Right atrium auricular region (tissue), 2 donors: ENCODE measurements around the gene SULT1C3. TPM values are rescaled to one million over a fixed set of nuclear protein-coding genes. Genes with fewer than 3 reads are reported as not detected.

Experiments
- DNase-seq: peaks from one replicate; pipeline ENCODE4 v3.0.0-alpha.2; 2019; ENCODE audit warnings: low spot score
- H3K27ac ChIP-seq, 2 donors: fragments of 200-600 bp; sonication (generic); 1 replicate in 1 of 2; 2 replicates in 1 of 2; pipeline ENCODE4 v1.5.1; 2016 to 2019
- H3K27me3 ChIP-seq, 2 donors: fragments of 200-600 bp; sonication (generic); one replicate each; pipeline versions ENCODE4 v1.5.1 to v1.6.0; 2017 to 2019
- H3K36me3 ChIP-seq: fragments of 200-600 bp; sonication (generic); one replicate; pipeline ENCODE4 v1.5.1; 2016
- H3K4me1 ChIP-seq, 2 donors: fragments of 200-600 bp; sonication (generic); one replicate each; pipeline versions ENCODE4 v1.5.1 to v1.6.0; 2017 to 2019
- H3K4me3 ChIP-seq, 2 donors: fragments of 200-600 bp; sonication (generic); 1 replicate in 1 of 2; 2 replicates in 1 of 2; pipeline ENCODE4 v1.5.1; 2017 to 2019; ENCODE audit warnings: mild to moderate bottlenecking in 1 of 2, moderate library complexity in 1 of 2
- H3K9me3 ChIP-seq, 2 donors: fragments of 200-600 bp; sonication (generic); one replicate each; pipeline ENCODE4 v1.5.1; 2019
- CTCF ChIP-seq, 2 donors: fragments of 200-600 bp; sonication (generic); IDR thresholded peaks; one replicate each; pipeline ENCODE4 v1.5.1; 2019; ENCODE audit warnings: antibody characterized with exemption in 2 of 2
- total RNA-seq, 2 donors: library from RNA; depleted of rRNA; stranded (reverse); fragments of >200 nt; gene quantifications; one replicate each; pipeline ENCODE4 v1.1.0, GENCODE V29; 2016

The SULT1C3 gene
- total RNA-seq, 2 donors from 2014 or later: not detected

DNA sequence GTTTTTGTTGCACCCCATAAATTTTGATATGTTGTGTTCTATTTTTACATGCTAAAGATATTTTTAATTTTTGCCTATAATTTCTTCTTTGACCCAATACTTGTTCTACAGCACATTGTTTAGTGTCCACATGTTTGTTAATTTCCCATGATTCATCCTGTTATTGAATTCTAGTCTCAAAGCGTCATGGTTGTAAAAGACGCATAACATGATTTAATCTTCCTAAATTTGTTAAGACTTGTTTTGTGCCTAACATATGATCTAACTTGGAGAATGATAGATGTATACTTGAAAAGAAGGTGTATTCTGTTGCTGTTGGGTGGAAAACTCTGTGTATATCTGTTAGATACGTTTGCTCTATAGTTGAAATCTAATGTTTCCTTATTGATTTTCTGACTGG, 27.1 kb upstream of the SULT1C3 start:
- Histone ChIP-seq H3K27me3 (no peaks in the 10 kb centered on the region), H3K9me3 (peaks cover 0 to 16% of the 10 kb centered on the region in 2 donors), H3K27ac (no peak overlapping the region), H3K36me3 (no peaks in the 10 kb centered on the region), H3K4me1 (no peaks in the 10 kb centered on the region), H3K4me3 (no peak overlapping the region)
- TF ChIP-seq CTCF (IDR thresholded peaks at IDR 0.05): no peak
- DNase-seq: no peak

DNA sequence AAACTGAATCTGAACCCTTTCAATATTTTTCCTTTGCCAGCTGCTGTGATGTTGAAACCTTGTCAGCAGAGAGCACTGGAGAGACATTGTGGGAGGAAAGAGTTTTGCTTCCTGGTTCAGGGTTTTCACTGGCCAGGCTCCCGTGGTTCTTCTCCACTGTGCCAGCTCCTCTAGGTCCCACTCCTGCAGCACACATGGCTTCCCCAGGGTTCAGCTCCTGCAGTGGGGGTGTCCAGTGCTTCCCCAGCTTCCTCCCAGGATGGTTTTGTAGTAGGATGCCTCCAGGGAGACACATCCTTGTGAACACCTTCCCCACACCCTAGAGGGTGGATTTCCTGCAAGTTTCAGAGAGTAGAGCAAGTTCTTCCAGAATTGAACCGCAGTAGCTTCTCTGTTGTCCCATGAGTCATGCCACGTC, 24.0 kb upstream of the SULT1C3 start:
- peak in 1 of 2 donors; percentile 38 for TF ChIP-seq CTCF (IDR thresholded peaks at IDR 0.05)
- DNase-seq: no peak
- H3K36me3 ChIP-seq: no peaks in the 10 kb centered on the region
- no peaks in the 10 kb centered on the region for H3K27me3 ChIP-seq
- no peaks in the 10 kb centered on the region for H3K9me3 ChIP-seq
- no peaks in the 10 kb centered on the region for H3K4me1 ChIP-seq
- no peak overlapping the region for H3K27ac ChIP-seq
- H3K4me3 ChIP-seq: no peak overlapping the region

GRCh38 chr2:108217211-108217610, 22.6 kb upstream of the SULT1C3 start:
- no peak for DNase-seq
- no peak overlapping the region for H3K4me3 ChIP-seq
- no peaks in the 10 kb centered on the region for H3K27me3 ChIP-seq
- H3K4me1 ChIP-seq: no peaks in the 10 kb centered on the region
- no peak overlapping the region for H3K27ac ChIP-seq
- no peaks in the 10 kb centered on the region for H3K36me3 ChIP-seq
- H3K9me3 ChIP-seq: no peaks in the 10 kb centered on the region
- TF ChIP-seq CTCF (IDR thresholded peaks at IDR 0.05): no peak

DNA sequence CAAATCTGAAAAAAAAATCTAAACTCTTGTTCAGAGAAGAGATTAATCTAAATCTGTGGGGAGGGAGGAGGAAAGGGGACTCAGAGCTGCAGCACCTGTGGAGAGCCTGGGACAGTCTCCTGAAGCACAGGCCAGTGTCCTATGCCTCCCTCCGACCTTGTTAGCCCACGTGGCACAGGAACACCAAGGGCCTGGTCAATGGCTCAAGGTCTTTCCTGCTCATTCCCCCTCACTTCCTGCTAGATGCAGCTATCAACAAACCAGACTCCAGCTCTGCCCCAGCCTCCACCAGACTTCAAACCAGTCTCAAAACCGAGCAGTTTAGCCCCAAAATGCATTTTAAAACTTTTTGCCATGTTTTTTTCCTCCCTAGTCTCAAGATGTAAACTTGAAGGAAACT, 20.1 kb upstream of the SULT1C3 start:
- Histone ChIP-seq H3K27me3 (no peaks in the 10 kb centered on the region), H3K4me1 (no peaks in the 10 kb centered on the region), H3K9me3 (peaks cover 3 to 14% of the 10 kb centered on the region in 2 donors), H3K4me3 (no peak overlapping the region), H3K27ac (no peak overlapping the region), H3K36me3 (no peaks in the 10 kb centered on the region)
- DNase-seq: no peak
- TF ChIP-seq CTCF (IDR thresholded peaks at IDR 0.05): no peak

DNA sequence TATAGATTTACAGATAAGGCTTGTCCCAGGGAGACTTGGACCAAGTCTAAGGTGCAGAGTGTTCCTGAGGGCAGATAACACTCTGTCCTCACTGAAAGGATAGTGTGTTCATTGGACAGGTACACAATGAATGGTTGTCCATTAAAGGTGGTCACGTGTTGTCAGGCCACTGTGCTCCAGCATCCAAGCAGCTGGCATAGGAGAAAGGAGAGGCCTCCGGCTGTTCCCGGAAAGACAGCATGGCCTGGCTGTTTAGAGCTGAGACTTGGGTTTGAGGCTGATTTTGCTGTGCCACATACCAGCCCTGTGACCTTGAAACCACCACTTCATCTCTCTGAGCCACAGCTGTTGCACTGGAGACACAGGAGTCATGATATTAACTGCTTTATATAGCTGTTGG, 19.6 kb upstream of the SULT1C3 start:
- Histone ChIP-seq H3K4me3 (no peak overlapping the region), H3K36me3 (no peaks in the 10 kb centered on the region), H3K9me3 (peaks cover 3 to 14% of the 10 kb centered on the region in 2 donors), H3K27me3 (no peaks in the 10 kb centered on the region), H3K4me1 (no peaks in the 10 kb centered on the region), H3K27ac (no peak overlapping the region)
- DNase-seq: no peak
- TF ChIP-seq CTCF (IDR thresholded peaks at IDR 0.05): no peak

- DNase-seq: no peak
Observed at GRCh38 chr2:108220942-108221541, 18.7 kb upstream of the SULT1C3 start.

More at GRCh38 chr2:108220942-108221541, 18.7 kb upstream of the SULT1C3 start:
- no peak for TF ChIP-seq CTCF (IDR thresholded peaks at IDR 0.05)
- Histone ChIP-seq H3K4me3 (no peak overlapping the region), H3K9me3 (peaks cover 3 to 14% of the 10 kb centered on the region in 2 donors), H3K4me1 (no peaks in the 10 kb centered on the region), H3K27ac (no peak overlapping the region), H3K27me3 (no peaks in the 10 kb centered on the region), H3K36me3 (no peaks in the 10 kb centered on the region)
